HK-2 (cell line): ENCODE data around the gene NF2.

ENCODE experiments used
- DNase-seq: peaks from one replicate; pipeline ENCODE4 v3.0.0-alpha.2; 2018; ENCODE audit not compliant: unreplicated experiment

Gene NF2

GRCh38 chr22:29702000-29702930 lies 98.8 kb downstream of the NF2 start:
- DNase-seq = peak; percentile 20

DNA sequence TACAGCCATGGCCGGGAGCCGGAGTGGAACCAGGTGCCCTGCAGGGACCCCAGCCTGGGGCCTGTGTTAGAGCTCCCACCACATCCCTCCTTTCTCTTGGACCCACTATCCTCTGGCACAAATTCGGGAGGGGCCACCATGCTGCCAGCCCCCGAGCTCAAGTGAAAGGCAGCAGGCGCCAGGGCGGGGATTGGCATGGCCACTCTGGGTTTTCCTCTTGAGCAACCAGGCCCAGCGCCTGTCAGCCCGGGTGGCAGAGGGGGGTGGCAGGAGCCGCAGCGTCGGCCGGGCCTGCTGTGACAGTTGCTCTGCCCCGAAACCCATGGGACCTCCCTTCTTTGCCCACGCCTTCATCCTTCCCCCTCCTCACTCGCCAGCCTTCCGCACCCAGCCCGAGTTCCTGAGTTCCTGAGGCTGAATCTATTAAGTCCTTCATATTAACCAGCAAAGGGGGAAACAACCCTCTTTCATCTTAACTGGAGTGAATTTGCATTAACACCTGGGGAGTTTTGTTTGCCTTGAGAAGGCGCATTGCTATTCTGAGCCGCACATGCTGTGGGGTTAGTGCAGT lies 99.6 kb downstream of the NF2 start:
- DNase-seq = no peak

GRCh38 chr22:29703569-29704195 lies 100.2 kb downstream of the NF2 start:
- no peak for DNase-seq

DNA sequence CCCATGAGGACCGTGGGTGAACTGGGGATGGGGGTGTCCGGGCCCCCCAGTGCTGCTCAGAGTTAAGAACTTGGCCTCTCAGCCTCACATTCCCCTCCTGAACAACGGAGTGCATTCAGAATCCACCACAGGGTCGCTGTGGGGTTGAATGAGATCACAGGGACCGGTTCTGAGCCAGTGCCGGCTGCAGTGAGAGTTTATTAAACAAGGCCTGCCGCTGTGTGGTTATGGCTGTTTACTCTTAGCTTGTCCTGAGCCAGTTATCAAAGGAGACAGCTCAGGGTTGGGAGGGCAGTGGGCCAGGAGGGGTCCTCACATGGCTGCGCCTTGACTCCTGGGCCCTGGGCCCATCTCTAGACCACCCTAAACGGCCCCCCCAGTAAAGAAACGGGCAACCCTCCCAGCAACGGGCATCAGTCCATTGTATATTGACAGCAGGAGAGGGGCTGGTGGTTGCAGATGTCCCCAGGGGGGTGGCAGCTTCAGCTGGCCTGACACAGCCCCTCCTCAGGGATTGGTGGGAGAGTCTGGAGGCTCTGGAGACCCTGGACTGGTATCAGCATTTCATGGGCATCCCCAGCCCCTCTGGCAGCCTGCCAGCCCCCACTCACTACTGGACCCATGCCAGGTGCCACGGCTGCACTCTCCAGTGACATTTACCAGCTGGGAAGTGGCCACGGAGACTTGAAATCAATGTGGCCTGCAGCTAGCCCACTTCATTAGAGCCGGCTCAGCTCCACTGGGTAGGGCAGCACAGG lies 101.3 kb downstream of the NF2 start:
- peak; percentile 20 for DNase-seq

- DNase-seq = no peak
These were observed 102.2 kb downstream of the NF2 start for GRCh38 chr22:29705651-29706050.

- no peak for DNase-seq
These were observed 103.1 kb downstream of the NF2 start for GRCh38 chr22:29706486-29706885.

DNA sequence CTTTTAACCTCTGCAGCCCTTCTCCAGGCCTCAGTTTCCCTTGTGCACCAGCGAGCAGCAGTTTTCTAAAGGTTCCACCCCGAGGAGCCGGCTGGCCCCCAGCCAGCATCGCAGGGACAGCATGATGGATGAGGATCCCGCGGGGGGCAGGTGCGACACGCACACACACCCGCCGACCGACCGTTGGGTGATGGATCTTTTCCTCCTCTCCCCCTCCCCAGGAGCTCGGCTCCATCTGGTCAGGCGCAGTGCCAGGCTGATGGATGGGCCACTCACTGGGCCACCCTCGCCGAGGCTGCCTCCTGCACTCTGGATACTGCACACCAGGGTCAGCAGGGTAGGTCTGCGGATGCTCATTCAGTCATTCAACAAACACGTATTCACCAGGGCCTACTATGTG lies 103.6 kb downstream of the NF2 start:
- no peak for DNase-seq

DNA sequence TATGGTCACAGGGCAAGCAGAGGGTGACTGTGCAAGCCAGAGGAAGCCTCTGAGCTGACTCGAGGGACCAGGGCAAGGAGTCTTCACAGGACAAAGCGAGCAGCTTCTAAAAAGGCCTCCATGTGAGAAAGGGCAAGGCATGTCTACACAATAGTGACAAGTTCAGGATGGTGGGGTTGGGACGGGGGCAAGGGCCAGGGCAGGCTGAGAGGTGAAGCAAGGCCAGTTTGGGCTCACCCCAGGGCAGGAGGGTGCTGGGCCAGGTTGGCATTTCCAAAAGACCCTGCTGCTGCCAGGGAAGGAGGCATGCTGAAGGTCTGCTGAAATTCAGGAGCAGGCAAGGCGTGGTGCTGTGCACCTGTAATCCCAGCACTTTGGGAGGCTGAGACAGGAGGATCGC lies 104.0 kb downstream of the NF2 start:
- no peak for DNase-seq

DNA sequence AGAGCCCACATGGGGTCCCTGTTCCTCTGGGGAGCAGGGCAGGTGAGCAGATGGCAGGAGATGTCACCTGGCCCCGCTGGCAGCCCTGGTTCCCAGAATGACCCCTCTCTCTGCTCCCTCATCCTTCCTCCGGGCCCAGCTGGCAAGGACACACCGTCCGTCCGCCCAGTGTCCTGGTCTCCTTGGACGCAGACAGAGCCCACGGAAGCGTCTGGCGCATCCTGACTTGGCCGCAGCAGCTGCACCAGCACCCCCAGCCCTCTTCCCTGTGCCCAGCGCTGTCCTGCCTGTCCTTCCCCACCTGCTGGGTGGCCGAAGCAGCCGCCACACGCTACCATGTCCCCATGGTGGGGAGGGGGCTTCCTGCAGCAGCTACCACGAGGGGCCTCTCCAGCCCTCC lies 106.8 kb downstream of the NF2 start:
- DNase-seq = no peak

GRCh38 chr22:29710922-29711593 lies 107.6 kb downstream of the NF2 start:
- DNase-seq = no peak

- DNase-seq = no peak
These were observed 108.7 kb downstream of the NF2 start for GRCh38 chr22:29712119-29712518.

DNA sequence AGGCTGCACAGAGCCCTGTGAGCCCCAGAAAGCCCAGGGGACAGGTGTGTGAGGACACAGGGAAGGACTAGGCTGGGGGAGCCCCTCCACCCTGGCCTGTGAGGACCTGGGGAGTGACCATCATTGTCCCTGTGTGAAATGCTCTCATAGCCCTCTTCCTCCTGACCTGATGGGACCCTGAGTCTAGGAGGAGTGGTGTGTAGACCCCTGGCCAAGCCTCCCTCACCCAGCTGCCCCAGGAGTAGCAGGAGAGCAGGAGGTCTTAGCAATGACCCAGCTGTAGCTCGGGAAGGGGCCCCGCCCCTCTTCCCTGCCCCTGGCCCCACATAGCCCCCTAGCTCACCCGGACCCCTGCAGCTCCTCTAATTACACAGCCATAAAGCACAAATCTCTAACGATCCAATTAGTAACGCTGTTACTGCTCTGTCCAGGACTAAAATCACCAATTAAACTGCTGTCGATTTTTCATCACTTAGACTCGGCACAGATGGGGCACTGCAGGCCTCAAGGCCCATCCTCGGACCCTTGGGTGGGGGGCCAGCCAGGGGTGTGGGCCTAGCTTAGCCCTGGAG lies 109.8 kb downstream of the NF2 start:
- DNase-seq = no peak

GRCh38 chr22:29715240-29715639 lies 111.8 kb downstream of the NF2 start:
- DNase-seq = no peak

- no peak for DNase-seq
These were observed 112.3 kb downstream of the NF2 start for GRCh38 chr22:29715705-29716104.

DNA sequence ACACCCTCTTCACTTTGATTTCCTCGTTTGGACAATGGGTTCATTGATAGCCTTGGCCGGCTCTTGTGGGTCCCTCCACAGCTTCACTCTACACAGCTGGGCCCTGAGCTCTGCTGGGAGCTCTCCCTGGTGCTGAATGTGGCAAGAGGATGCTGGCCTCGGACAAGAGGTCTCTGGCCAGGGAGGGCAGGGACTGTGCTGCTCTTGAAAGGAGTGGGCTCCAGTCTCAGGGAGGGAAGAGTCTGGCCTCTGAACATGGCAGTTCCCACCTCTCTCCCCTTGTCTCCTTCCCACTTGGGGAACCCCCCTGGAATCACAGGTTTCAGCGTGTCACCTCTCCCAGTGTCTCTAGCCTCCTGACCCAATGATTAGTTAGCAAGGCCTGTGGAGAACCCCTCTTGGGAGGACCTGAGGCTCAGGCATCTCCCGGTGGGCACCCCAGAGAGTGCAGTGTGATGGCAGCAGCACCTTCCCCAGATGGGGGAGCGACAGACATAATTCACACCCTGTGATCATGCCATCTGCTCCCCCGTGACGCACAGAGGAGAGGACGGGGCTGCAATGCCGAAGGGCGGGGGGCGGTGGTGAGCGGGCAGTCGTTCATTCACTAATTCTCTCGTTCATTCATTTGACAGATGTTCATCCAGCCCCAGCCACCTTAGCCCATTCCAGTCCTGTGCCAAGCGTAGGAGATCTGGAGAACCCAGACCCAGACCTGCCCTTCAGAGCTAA lies 113.5 kb downstream of the NF2 start:
- DNase-seq = peak; percentile 61

- no peak for DNase-seq
These were observed 114.4 kb downstream of the NF2 start for GRCh38 chr22:29717789-29718188.

DNA sequence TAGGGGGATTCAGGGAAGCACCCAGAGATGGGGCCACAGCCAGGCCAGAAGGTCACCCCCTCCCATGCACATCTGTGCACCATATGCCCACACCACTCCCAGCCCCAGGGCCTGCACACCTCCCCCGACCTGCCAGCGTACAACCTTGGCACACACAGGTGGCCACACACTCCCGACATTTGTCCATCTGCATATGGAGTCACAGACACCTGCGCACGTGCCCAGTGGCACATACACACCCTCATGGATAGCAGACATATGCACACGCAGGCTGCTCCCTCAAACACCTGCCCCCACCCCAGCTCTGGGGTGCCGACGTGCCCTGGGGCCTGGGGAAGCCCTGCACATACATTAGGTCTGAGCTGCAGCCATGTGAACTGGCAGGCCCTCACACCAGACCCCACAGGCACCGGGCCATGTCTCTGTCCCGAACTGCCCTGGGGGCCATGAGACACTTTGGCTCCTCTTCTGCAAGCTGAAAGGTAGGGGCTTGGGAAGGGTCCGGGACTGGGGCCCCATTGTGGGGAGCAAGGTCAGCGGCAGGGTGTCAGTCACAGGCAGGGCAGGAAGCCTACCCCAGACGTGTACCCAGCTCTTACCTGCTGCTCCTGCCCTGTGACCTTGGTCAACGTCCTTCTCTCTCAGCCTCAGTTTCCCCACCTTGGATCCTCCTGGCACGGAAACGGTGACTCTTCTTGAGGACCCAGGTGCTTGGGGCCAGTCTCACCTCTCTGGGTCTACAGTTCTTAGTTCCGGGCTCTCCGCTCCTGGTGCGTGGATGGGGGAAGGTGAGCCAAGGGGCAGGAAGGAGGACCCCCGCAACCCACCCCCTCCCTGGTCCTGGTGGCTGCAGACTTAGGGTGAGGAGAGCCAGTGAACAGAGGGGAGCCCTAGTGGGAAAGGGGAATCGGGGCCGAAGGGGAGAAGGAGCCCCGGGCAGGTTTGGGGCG lies 115.8 kb downstream of the NF2 start:
- no peak for DNase-seq

DNA sequence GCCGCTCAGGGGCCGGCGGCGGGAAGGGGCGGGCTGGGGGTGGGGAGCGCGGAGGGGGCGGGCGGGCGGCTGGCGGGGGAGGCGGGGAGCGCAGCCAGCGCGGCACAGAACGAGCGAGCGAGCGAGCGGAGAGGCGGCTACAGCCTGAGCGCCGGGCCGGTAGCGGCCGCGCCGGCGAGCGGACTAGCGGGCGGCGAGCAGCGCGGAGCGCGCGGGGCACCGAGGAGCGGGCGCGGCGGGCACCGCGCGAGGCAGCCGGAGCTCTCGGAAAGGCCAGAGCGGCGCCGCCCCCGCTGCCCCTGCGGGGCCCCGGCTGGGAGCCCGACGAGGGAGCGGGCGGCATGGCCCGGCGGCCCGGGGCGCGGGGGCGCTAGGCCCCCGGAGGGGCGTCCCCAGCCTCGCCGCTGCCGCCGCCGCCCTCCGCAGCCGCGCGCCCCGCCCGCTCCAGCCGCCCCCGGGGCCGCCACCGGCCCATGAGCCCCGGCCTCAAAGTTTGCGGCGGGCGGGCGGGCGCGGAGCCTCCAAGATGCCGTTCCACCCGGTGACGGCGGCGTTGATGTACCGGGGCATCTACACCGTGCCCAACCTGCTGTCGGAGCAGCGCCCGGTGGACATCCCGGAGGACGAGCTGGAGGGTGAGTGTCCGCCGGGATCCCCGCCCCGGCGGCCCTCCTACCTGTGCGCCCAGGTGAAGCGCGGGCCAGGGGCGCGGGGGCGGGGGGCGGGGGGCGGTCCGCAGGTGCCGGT lies 116.6 kb downstream of the NF2 start, which contains the start of gene CABP7:
TSS of gene CABP7 (plus strand) at position 105 of the 747 bp plus-strand sequence. CDS start at position 527, 422 bp downstream.
- no peak for DNase-seq
